Activated CD4-positive, alpha-beta T cell treated with anti-CD3 and anti-CD28 coated beads, Interleukin-2, amount 50 U/mL, for 24 hours (primary cell): ENCODE measurements around the gene B9D1.

ENCODE experiments used
- DNase-seq, 2 donors: peaks; one replicate each; pipeline ENCODE4 v3.0.0-alpha.2; 2020; ENCODE audit warnings: low read depth in 1 of 2, low spot score in 1 of 2

B9D1 gene

GRCh38 chr17:19320876-19321275 is 41.6 kb downstream of the B9D1 start:
- no peak for DNase-seq

GRCh38 chr17:19319771-19320505 is 42.6 kb downstream of the B9D1 start:
- no peak for DNase-seq

GRCh38 chr17:19318611-19319010 is 43.9 kb downstream of the B9D1 start:
- DNase-seq: no peak

GRCh38 chr17:19317359-19318095 is 45.0 kb downstream of the B9D1 start:
- no peak for DNase-seq

GRCh38 chr17:19316761-19317358 is 45.7 kb downstream of the B9D1 start:
- no peak for DNase-seq

- no peak for DNase-seq
Measured at GRCh38 chr17:19315104-19315503, 47.4 kb downstream of the B9D1 start.

- no peak for DNase-seq
Measured at GRCh38 chr17:19313746-19314651, 48.5 kb downstream of the B9D1 start.

GRCh38 chr17:19313066-19313745 is 49.3 kb downstream of the B9D1 start:
- no peak for DNase-seq

- no peak for DNase-seq
Measured at GRCh38 chr17:19312406-19312805, 50.1 kb downstream of the B9D1 start.

- no peak for DNase-seq
Measured at GRCh38 chr17:19311421-19312215, 50.9 kb downstream of the B9D1 start.

GRCh38 chr17:19311016-19311415 is 51.5 kb downstream of the B9D1 start:
- DNase-seq: no peak

GRCh38 chr17:19310151-19310550 is 52.4 kb downstream of the B9D1 start:
- no peak for DNase-seq

GRCh38 chr17:19309701-19310100 is 52.8 kb downstream of the B9D1 start:
- no peak for DNase-seq

- no peak for DNase-seq
Measured at GRCh38 chr17:19308398-19308797, 54.1 kb downstream of the B9D1 start.

GRCh38 chr17:19307521-19307920 is 55.0 kb downstream of the B9D1 start:
- no peak for DNase-seq

- DNase-seq: peak in 1 of 2 donors; percentile 27
Measured at GRCh38 chr17:19306160-19307111, 56.1 kb downstream of the B9D1 start.

- no peak for DNase-seq
Measured at GRCh38 chr17:19305761-19306159, 56.8 kb downstream of the B9D1 start.

GRCh38 chr17:19305256-19305655 is 57.3 kb downstream of the B9D1 start:
- DNase-seq: no peak

GRCh38 chr17:19304751-19305150 is 57.8 kb downstream of the B9D1 start:
- DNase-seq: no peak
